ENCODE measurements around the gene AMZ1. TPM values are rescaled to one million over a fixed set of nuclear protein-coding genes. Genes with fewer than 3 reads are reported as not detected.

Gene AMZ1
- total RNA-seq, 1 experiment from 2014 or later, result 0.85 TPM

- no peak for TF ChIP-seq AFF4 (CRISPR knock-in tag; IDR thresholded peaks at IDR 0.05; ENCODE audit: borderline replicate concordance)
- TF ChIP-seq OVOL2 (CRISPR knock-in tag; IDR thresholded peaks at IDR 0.05; ENCODE audit: borderline replicate concordance), result no peak
- TF ChIP-seq KAT7 (CRISPR knock-in tag; IDR thresholded peaks at IDR 0.05; ENCODE audit: borderline replicate concordance), result no peak
- TF ChIP-seq ZNF263 (CRISPR knock-in tag; IDR thresholded peaks at IDR 0.05; ENCODE audit: low read depth), result no peak
Observed at GRCh38 chr7:2702594-2702957, 14.6 kb downstream of the AMZ1 start (continued).

GRCh38 chr7:2705371-2706096 lies 17.5 kb downstream of the AMZ1 start:
- TF ChIP-seq ZNF317 (CRISPR knock-in tag; IDR thresholded peaks at IDR 0.05; ENCODE audit: borderline replicate concordance, low read depth), result no peak
- no peak for TF ChIP-seq SMAD3 (CRISPR knock-in tag; IDR thresholded peaks at IDR 0.05; ENCODE audit: borderline replicate concordance)
- TF ChIP-seq ZNF671 (CRISPR knock-in tag; IDR thresholded peaks at IDR 0.05), result no peak
- TF ChIP-seq ZNF425 (CRISPR knock-in tag; conservative IDR thresholded peaks at IDR 0.05), result no peak
- TF ChIP-seq ESRRA (CRISPR knock-in tag; IDR thresholded peaks at IDR 0.05; ENCODE audit: borderline replicate concordance), result no peak
- TF ChIP-seq NR1H2 (CRISPR knock-in tag; IDR thresholded peaks at IDR 0.05), result no peak
- TF ChIP-seq NFE2L1 (CRISPR knock-in tag; IDR thresholded peaks at IDR 0.05), result no peak
- POLR2A ChIA-PET, result no interaction called here
- ATAC-seq (no peak), DNase-seq (ENCODE audit: low spot score) (no peak)
- Mint-ChIP-seq H3K27me3 (ENCODE audit: low read depth) (no peaks in the 10 kb centered on the region), H3K27ac (no peak overlapping the region), H3K9me3 (no peaks in the 10 kb centered on the region), H3K4me1 (peaks cover 6% of the 10 kb centered on the region; the same call in 1 of the 2 replicates), H3K36me3 (no peaks in the 10 kb centered on the region), H3K4me3 (no peak overlapping the region)
- CTCF ChIA-PET, result interaction anchor here (1.4 to 8.9 kb wide), 3 partner anchors 16 to 35 kb away, joined by 4 to 102 read pairs (median 79); partner anchors contain the start of gene AMZ1

GRCh38 chr7:2706685-2707126 lies 18.7 kb downstream of the AMZ1 start:
- no peak for ATAC-seq
- peaks cover 5% of the 10 kb centered on the region; the same call in 1 of the 2 replicates for H3K4me1 Mint-ChIP-seq
- TF ChIP-seq ZNF138 (CRISPR knock-in tag; conservative IDR thresholded peaks at IDR 0.05), result no peak
- no peak for TF ChIP-seq ZNF317 (CRISPR knock-in tag; IDR thresholded peaks at IDR 0.05; ENCODE audit: borderline replicate concordance, low read depth)
- TF ChIP-seq GRHL2 (CRISPR knock-in tag; IDR thresholded peaks at IDR 0.05; ENCODE audit: insufficient replicate concordance, severe bottlenecking), result no peak
- no peak for TF ChIP-seq E2F4 (CRISPR knock-in tag; IDR thresholded peaks at IDR 0.05; ENCODE audit: borderline replicate concordance, low read depth)
- no peak for TF ChIP-seq ELF4 (CRISPR knock-in tag; IDR thresholded peaks at IDR 0.05; ENCODE audit: low read depth)
- no peak for TF ChIP-seq PREB (CRISPR knock-in tag; IDR thresholded peaks at IDR 0.05; ENCODE audit: borderline replicate concordance)
- no peak for TF ChIP-seq GABPB1 (CRISPR knock-in tag; IDR thresholded peaks at IDR 0.05)
- no peak for TF ChIP-seq SMAD4 (CRISPR knock-in tag; IDR thresholded peaks at IDR 0.05)
- no peak for TF ChIP-seq RORB (CRISPR knock-in tag; IDR thresholded peaks at IDR 0.05)
- TF ChIP-seq TEAD4 (CRISPR knock-in tag; IDR thresholded peaks at IDR 0.05), result no peak
- TF ChIP-seq ATF1 (CRISPR knock-in tag; IDR thresholded peaks at IDR 0.05), result no peak
- TF ChIP-seq JAZF1 (CRISPR knock-in tag; IDR thresholded peaks at IDR 0.05), result no peak
- TF ChIP-seq CTCF (IDR thresholded peaks at IDR 0.05), result no peak

More at GRCh38 chr7:2706685-2707126, 18.7 kb downstream of the AMZ1 start:
- ChIA-PET CTCF (interaction anchor here (0.6 to 8.9 kb wide), 5 partner anchors 17 to 256 kb away, joined by 3 to 102 read pairs (median 4); partner anchors contain the start of gene AMZ1), POLR2A (interaction anchor here (0.5 kb wide), 1 partner anchor 367 kb away, joined by 5 read pairs; no protein-coding TSS in a partner anchor)
- Mint-ChIP-seq H3K9me3 (no peaks in the 10 kb centered on the region), H3K27me3 (ENCODE audit: low read depth) (no peaks in the 10 kb centered on the region), H3K27ac (no peak overlapping the region), H3K36me3 (peaks cover 5% of the 10 kb centered on the region; the same call in 1 of the 2 replicates), H3K4me3 (no peak overlapping the region)
- DNase-seq (ENCODE audit: low spot score), result no peak
